ENCODE results near the gene CRELD2. TPM values are rescaled to one million over a fixed set of nuclear protein-coding genes. Genes with fewer than 3 reads are reported as not detected.

Gene CRELD2
- polyA plus RNA-seq, 3 donors = 20.3 to 33.2 (median 27.6) TPM

GRCh38 chr22:49892226-49892899 is 26.1 kb upstream of the CRELD2 start:
- 96% methylated on average over 3 of the region's 4 CpGs for WGBS (ENCODE audit: insufficient coverage)
- peaks cover 45 to 70% of the 10 kb centered on the region in 2 donors for H3K36me3 Mint-ChIP-seq
- no peaks in the 10 kb centered on the region for H3K4me1 Mint-ChIP-seq
- Histone ChIP-seq H3K79me2 (ENCODE audit: insufficient read depth, low read length) (peaks cover 11% of the 10 kb centered on the region), H3K9me3 (replicated peaks in 1 of 2; ENCODE audit: control insufficient read depth in 1 of 2, insufficient read depth in 1 of 2, low read length in 2 of 2) (peaks cover 16 to 35% of the 10 kb centered on the region in 2 donors), H3K4me3 (replicated peaks in 1 of 3; ENCODE audit: low read depth in 2 of 3, low read length in 3 of 3) (no peak overlapping the region), H3K27ac (ENCODE audit: low read depth in 1 of 2, low read length in 2 of 2) (no peak overlapping the region), H3K4me1 (ENCODE audit: control insufficient read depth in 1 of 2, insufficient read depth in 2 of 2, low read length in 2 of 2) (no peaks in the 10 kb centered on the region), H2AFZ (ENCODE audit: insufficient read depth, low read depth, low read length, poor library complexity, severe bottlenecking) (no peak overlapping the region), H3K27me3 (ENCODE audit: control insufficient read depth in 2 of 2, insufficient read depth in 2 of 2, low read length in 2 of 2) (no peaks in the 10 kb centered on the region), H3K9ac (ENCODE audit: insufficient read depth, low read length, poor library complexity, severe bottlenecking) (no peak overlapping the region), H3K36me3 (replicated peaks in 1 of 2; ENCODE audit: control insufficient read depth in 1 of 2, insufficient read depth in 2 of 2, low read length in 2 of 2) (peaks cover 3 to 58% of the 10 kb centered on the region in 2 donors), H4K20me1 (ENCODE audit: insufficient read depth, low read length) (peaks cover 3% of the 10 kb centered on the region), H3K4me2 (replicated peaks; ENCODE audit: extremely low read depth, low read length, poor library complexity, severe bottlenecking) (no peak overlapping the region)
- TF ChIP-seq CTCF (IDR thresholded peaks at IDR 0.05) = no peak
- H3K4me3 Mint-ChIP-seq = no peak overlapping the region
- H3K9me3 Mint-ChIP-seq = peaks cover 18 to 35% (median 23%) of the 10 kb centered on the region in 7 donors
- no peak for DNase-seq
- H3K27ac Mint-ChIP-seq = no peak overlapping the region
- intact Hi-C loops (cut with micrococcal nuclease) = no loop called here
- H3K27me3 Mint-ChIP-seq (ENCODE audit: low read depth in 3 of 3) = no peaks in the 10 kb centered on the region

- no peak overlapping the region for H3K9ac ChIP-seq (ENCODE audit: insufficient read depth, low read length, poor library complexity, severe bottlenecking)
- H3K4me2 ChIP-seq (replicated peaks; ENCODE audit: extremely low read depth, low read length, poor library complexity, severe bottlenecking) = no peak overlapping the region
- no peak for DNase-seq
- no peaks in the 10 kb centered on the region for H3K27me3 Mint-ChIP-seq (ENCODE audit: low read depth in 3 of 3)
- H3K36me3 Mint-ChIP-seq = peaks cover 38 to 68% of the 10 kb centered on the region in 2 donors
- peaks cover 3 to 51% of the 10 kb centered on the region in 2 donors for H3K36me3 ChIP-seq (replicated peaks in 1 of 2; ENCODE audit: control insufficient read depth in 1 of 2, insufficient read depth in 2 of 2, low read length in 2 of 2)
- intact Hi-C loops (cut with micrococcal nuclease) = no loop called here
- H3K27ac Mint-ChIP-seq = peak overlapping the region in 2 of 7 donors; percentile 39 to 46
- no peaks in the 10 kb centered on the region for H3K4me1 ChIP-seq (ENCODE audit: control insufficient read depth in 1 of 2, insufficient read depth in 2 of 2, low read length in 2 of 2)
- H3K4me3 Mint-ChIP-seq = no peak overlapping the region
- peaks cover 15 to 30% (median 22%) of the 10 kb centered on the region in 7 donors for H3K9me3 Mint-ChIP-seq
- 100% methylated on average over 1 of the region's 4 CpGs for WGBS (ENCODE audit: insufficient coverage)
- H3K9me3 ChIP-seq (replicated peaks in 1 of 2; ENCODE audit: control insufficient read depth in 1 of 2, insufficient read depth in 1 of 2, low read length in 2 of 2) = peaks cover 16 to 35% of the 10 kb centered on the region in 2 donors
- peaks cover 3% of the 10 kb centered on the region for H4K20me1 ChIP-seq (ENCODE audit: insufficient read depth, low read length)
- H3K27ac ChIP-seq (ENCODE audit: low read depth in 1 of 2, low read length in 2 of 2) = no peak overlapping the region
- H2AFZ ChIP-seq (ENCODE audit: insufficient read depth, low read depth, low read length, poor library complexity, severe bottlenecking) = no peak overlapping the region
- H3K27me3 ChIP-seq (ENCODE audit: control insufficient read depth in 2 of 2, insufficient read depth in 2 of 2, low read length in 2 of 2) = no peaks in the 10 kb centered on the region
- no peaks in the 10 kb centered on the region for H3K4me1 Mint-ChIP-seq
- no peak for TF ChIP-seq CTCF (IDR thresholded peaks at IDR 0.05)
- H3K4me3 ChIP-seq (replicated peaks in 1 of 3; ENCODE audit: low read depth in 2 of 3, low read length in 3 of 3) = no peak overlapping the region
- peaks cover 10% of the 10 kb centered on the region for H3K79me2 ChIP-seq (ENCODE audit: insufficient read depth, low read length)
Measured at GRCh38 chr22:49893025-49893424, 25.4 kb upstream of the CRELD2 start.

All from CD14-positive monocyte (primary cell).